Esophagus squamous epithelium (tissue), 5 donors: ENCODE measurements around the gene IMMP2L. TPM values are rescaled to one million over a fixed set of nuclear protein-coding genes. Genes with fewer than 3 reads are reported as not detected.
A peak's percentile ranks its signal among the peaks of the same experiment; 100 is the strongest.

Source experiments
- DNase-seq: peaks from one replicate; lab custom pipeline; 2025; lab: John Stamatoyannopoulos, UW
- H3K27ac ChIP-seq, 4 donors: fragments of 200-600 bp; sonication (generic); one replicate each; pipeline ENCODE4 v1.5.1; 2016 to 2019; ENCODE audit warnings: mild to moderate bottlenecking in 1 of 4
- H3K27me3 ChIP-seq, 4 donors: fragments of 200-600 bp; sonication (generic); 1 replicate in 3 of 4; 2 replicates in 1 of 4; pipeline versions ENCODE4 v1.5.1 to v1.6.0; 2017 to 2021; ENCODE audit warnings: antibody characterized with exemption in 1 of 4
- H3K36me3 ChIP-seq, 3 donors: fragments of 200-600 bp; sonication (generic); one replicate each; pipeline ENCODE4 v1.5.1; 2016 to 2019
- H3K4me1 ChIP-seq, 3 donors: fragments of 200-600 bp; sonication (generic); one replicate each; pipeline ENCODE4 v1.5.1; 2017 to 2019
- H3K4me3 ChIP-seq, 4 donors: fragments of 200-600 bp; sonication (generic); 1 replicate in 3 of 4; 2 replicates in 1 of 4; pipeline ENCODE4 v1.5.1; 2016 to 2019; ENCODE audit warnings: mild to moderate bottlenecking in 2 of 4, moderate library complexity in 1 of 4
- H3K9me3 ChIP-seq, 3 donors: fragments of 200-600 bp; sonication (generic); one replicate each; pipeline ENCODE4 v1.5.1; 2016 to 2019
- POLR2A ChIP-seq, 4 donors: fragments of 450-650 bp; IDR thresholded peaks; one replicate each; pipeline ENCODE4 v1.6.1; 2017; ENCODE audit warnings: antibody characterized with exemption in 4 of 4, mild to moderate bottlenecking in 4 of 4, moderate library complexity in 3 of 4
- WGBS, 2 donors: methylation state at CpG; one replicate each; pipeline ENCODE4 v1.1.5; 2018; 5-methylcytosine and 5-hydroxymethylcytosine counted together
- intact Hi-C: fragments of 100-400 bp; cut with DNase I; formaldehyde crosslinking; loops from one replicate; pipeline ENCODE4 v1.15.0; 2022
- total RNA-seq, 4 donors: library from RNA; depleted of rRNA; stranded (reverse); fragments of >200 nt; gene quantifications; one replicate each; pipeline ENCODE4 v1.1.0, GENCODE V29; 2016
- TF ChIP-seq, protein P1 (sequence below), 6 experiments: fragments of 450-650 bp in 4 of 6; fragments of 200-600 bp in 2 of 6; sonication (generic) in 2 of 6; IDR thresholded peaks; one replicate each; pipeline ENCODE4 v1.5.1; 2016 to 2019; ENCODE audit warnings: antibody characterized with exemption in 6 of 6, mild to moderate bottlenecking in 4 of 6, moderate library complexity in 4 of 6
- donor health status: DM: yes; HTN: yes; CAD: no.

The IMMP2L gene
- total RNA-seq, 4 donors from 2014 or later: 1.6 to 21.7 (median 5.4) TPM

DNA sequence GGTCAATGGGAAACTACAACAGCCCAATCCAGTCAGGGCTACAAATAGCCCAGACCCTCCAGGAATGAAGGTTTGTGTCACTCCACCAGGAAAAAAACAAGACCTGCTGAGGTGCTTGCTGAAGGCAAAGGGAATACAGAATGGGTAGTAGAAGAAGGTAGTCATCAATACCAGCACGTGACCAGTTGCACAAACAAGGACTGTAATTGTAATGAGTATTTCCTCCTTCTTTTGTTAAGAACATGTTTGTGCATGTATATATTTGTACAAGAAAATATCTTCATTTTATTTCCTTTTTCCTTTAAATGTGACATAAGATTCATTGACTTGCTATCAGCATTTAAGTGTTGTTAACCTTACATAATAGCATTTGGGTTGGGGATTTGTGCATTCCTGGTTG is 229.3 kb downstream of the IMMP2L start:
- no peak for DNase-seq
- no peak overlapping the region for H3K27ac ChIP-seq
- H3K4me1 ChIP-seq: no peaks in the 10 kb centered on the region
- 44 to 67% methylated on average over 1 of the region's 1 CpG for WGBS, 2 donors
- intact Hi-C loops: no loop called here
- H3K27me3 ChIP-seq: no peaks in the 10 kb centered on the region
- no peaks in the 10 kb centered on the region for H3K36me3 ChIP-seq
- H3K9me3 ChIP-seq: no peaks in the 10 kb centered on the region
- TF ChIP-seq POLR2A (IDR thresholded peaks at IDR 0.05): no peak
- TF ChIP-seq, protein P1, sequence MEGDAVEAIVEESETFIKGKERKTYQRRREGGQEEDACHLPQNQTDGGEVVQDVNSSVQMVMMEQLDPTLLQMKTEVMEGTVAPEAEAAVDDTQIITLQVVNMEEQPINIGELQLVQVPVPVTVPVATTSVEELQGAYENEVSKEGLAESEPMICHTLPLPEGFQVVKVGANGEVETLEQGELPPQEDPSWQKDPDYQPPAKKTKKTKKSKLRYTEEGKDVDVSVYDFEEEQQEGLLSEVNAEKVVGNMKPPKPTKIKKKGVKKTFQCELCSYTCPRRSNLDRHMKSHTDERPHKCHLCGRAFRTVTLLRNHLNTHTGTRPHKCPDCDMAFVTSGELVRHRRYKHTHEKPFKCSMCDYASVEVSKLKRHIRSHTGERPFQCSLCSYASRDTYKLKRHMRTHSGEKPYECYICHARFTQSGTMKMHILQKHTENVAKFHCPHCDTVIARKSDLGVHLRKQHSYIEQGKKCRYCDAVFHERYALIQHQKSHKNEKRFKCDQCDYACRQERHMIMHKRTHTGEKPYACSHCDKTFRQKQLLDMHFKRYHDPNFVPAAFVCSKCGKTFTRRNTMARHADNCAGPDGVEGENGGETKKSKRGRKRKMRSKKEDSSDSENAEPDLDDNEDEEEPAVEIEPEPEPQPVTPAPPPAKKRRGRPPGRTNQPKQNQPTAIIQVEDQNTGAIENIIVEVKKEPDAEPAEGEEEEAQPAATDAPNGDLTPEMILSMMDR (IDR thresholded peaks at IDR 0.05): no peak
- no peak overlapping the region for H3K4me3 ChIP-seq

DNA sequence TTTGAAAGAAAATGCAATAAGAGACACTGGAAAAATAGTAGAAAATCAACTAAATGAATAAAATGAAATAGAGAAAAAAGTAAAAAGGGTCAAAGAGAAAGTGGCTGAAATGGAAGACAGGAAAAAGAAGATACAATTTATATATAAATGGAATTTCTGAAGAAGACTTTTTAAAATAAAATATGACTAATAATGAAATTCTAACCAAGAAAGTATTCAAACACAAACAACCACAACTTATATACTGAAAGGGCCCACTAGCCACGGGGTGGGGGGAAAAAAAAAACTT is 232.1 kb downstream of the IMMP2L start:
- intact Hi-C loops: no loop called here
- DNase-seq: no peak
- WGBS, 2 donors: 43 to 67% methylated on average over 1 of the region's 1 CpG

DNA sequence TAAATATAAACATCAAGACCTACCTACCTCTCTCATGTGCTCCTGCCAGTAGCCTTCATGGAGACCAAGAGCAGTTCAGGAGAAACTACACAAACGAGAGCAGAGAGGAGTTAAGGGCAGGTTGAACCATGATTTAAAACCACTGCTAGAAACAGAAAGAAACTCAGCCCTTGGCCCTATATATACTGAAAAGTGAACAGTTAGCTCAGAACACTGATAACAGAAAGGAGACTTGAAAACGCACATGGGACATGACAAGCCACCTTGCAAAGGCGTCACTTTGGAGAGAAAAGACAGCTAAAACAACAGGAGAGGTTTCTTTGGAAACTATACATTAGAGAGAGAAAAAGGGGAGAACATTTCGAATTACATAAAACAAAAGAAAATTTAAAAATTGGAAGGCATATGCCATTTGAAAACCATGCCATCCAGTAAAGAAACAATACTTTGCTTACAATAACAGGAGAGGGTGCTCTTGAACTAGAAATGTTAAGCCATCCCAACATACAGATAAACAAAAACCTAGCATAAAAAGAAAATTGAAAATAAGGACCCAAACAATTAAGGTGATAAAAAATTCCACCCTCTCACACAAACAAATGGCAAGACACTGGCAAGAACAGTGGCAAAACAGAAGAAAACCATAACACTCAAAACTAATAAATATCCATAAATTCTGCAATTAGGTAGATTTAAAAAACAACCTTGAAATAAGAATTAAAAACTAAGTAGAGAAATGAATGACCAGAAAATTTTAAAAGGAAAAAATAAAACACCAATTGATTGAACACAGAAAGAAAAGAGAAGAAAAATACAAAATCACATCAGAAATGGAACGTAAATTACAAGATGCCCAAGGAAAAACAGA is 232.7 kb downstream of the IMMP2L start:
- no peak for TF ChIP-seq POLR2A (IDR thresholded peaks at IDR 0.05)
- TF ChIP-seq, protein P1 (IDR thresholded peaks at IDR 0.05): peak in 1 of 6 experiments; percentile 20
- no peaks in the 10 kb centered on the region for H3K27me3 ChIP-seq
- 76 to 86% methylated on average over 5 of the region's 5 CpGs for WGBS, 2 donors
- H3K9me3 ChIP-seq: no peaks in the 10 kb centered on the region
- no peak overlapping the region for H3K4me3 ChIP-seq
- intact Hi-C loops: no loop called here
- no peak for DNase-seq
- H3K4me1 ChIP-seq: no peaks in the 10 kb centered on the region
- no peak overlapping the region for H3K27ac ChIP-seq
- no peaks in the 10 kb centered on the region for H3K36me3 ChIP-seq

More for the DNA sequence above, 232.1 kb downstream of the IMMP2L start:
- Histone ChIP-seq H3K9me3 (no peaks in the 10 kb centered on the region), H3K27ac (no peak overlapping the region), H3K36me3 (no peaks in the 10 kb centered on the region), H3K4me1 (no peaks in the 10 kb centered on the region), H3K4me3 (no peak overlapping the region), H3K27me3 (no peaks in the 10 kb centered on the region)
- TF ChIP-seq, protein P1 (IDR thresholded peaks at IDR 0.05): no peak
- TF ChIP-seq POLR2A (IDR thresholded peaks at IDR 0.05): no peak

DNA sequence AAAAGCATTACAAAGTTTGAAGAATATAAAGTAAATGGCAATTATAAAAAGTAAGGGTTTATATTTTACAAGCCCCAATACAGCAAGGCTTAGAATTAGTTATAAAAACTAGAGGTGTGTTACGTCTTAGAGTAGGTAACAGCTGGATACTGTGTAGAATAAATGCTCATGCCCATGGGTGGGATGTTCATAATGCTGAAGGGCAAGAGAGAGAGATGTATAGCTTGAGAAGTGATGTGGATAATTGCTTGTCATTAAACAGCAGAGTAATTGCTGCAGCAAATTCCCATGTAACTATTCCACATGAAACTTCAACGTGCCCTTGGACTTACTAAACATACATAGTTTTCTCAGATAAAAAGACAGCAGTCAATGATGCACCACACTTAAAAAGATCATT is 233.8 kb downstream of the IMMP2L start:
- no peak overlapping the region for H3K27ac ChIP-seq
- H3K9me3 ChIP-seq: no peaks in the 10 kb centered on the region
- intact Hi-C loops: no loop called here
- no peaks in the 10 kb centered on the region for H3K27me3 ChIP-seq
- TF ChIP-seq, protein P1 (IDR thresholded peaks at IDR 0.05): no peak
- TF ChIP-seq POLR2A (IDR thresholded peaks at IDR 0.05): no peak
- H3K4me3 ChIP-seq: no peak overlapping the region
- WGBS, 2 donors: 88 to 93% methylated on average over 2 of the region's 2 CpGs
- no peak for DNase-seq
- no peaks in the 10 kb centered on the region for H3K4me1 ChIP-seq
- no peaks in the 10 kb centered on the region for H3K36me3 ChIP-seq

DNA sequence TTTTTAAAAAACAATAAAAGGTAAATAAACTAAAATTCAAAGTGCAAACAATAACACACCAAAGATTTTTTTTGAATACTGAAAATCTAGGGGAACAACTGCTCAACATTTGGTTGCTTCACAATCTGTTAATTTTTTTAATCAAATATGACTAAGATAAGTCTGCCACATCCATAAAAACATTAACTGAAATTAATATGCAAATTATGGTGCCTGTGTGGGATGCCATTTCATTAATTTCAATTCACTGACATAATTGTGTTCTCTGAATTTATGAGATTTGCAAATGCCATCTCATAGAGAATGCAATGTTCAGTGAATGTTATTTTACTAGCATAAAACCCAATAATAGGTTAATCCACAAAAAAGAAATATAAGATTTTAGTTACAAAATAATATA is 237.5 kb downstream of the IMMP2L start:
- H3K9me3 ChIP-seq: no peaks in the 10 kb centered on the region
- TF ChIP-seq, protein P1 (IDR thresholded peaks at IDR 0.05): no peak
- no peaks in the 10 kb centered on the region for H3K4me1 ChIP-seq
- no peaks in the 10 kb centered on the region for H3K27me3 ChIP-seq
- no peak overlapping the region for H3K27ac ChIP-seq
- no peaks in the 10 kb centered on the region for H3K36me3 ChIP-seq
- intact Hi-C loops: no loop called here
- no peak overlapping the region for H3K4me3 ChIP-seq
- DNase-seq: no peak
